WERI-Rb-1 (cell line): ENCODE measurements around the gene SLC7A6.

Experiments
- DNase-seq: peaks from one replicate; pipeline ENCODE4 v3.0.0-alpha.2; 2020
- H3K27ac ChIP-seq: fragments of 250-450 bp; sonication (Bioruptor Pico); 2 replicates; pipeline ENCODE4 v1.5.1; 2020; ENCODE audit warnings: mild to moderate bottlenecking, moderate library complexity
- H3K27me3 ChIP-seq: fragments of 250-450 bp; sonication (Bioruptor Pico); 2 replicates; pipeline ENCODE4 v1.5.1; 2021; ENCODE audit warnings: mild to moderate bottlenecking, low read depth, moderate library complexity; ENCODE audit not compliant: insufficient read depth, severe bottlenecking
- H3K36me3 ChIP-seq: fragments of 250-450 bp; sonication (Bioruptor Pico); 2 replicates; pipeline ENCODE4 v1.5.1; 2020; ENCODE audit warnings: mild to moderate bottlenecking, moderate library complexity
- H3K4me3 ChIP-seq: 2 replicates; pipeline ENCODE4 v1.5.1; 2011; ENCODE audit warnings: low read depth, mild to moderate bottlenecking, control low read depth, low read length
- H3K9me3 ChIP-seq: fragments of 250-450 bp; sonication (Bioruptor Pico); 2 replicates; pipeline ENCODE4 v1.5.1; 2021; ENCODE audit warnings: mild to moderate bottlenecking, moderate library complexity; ENCODE audit not compliant: severe bottlenecking
- TF ChIP-seq, protein P1 (sequence below): IDR thresholded peaks from 2 replicates; pipeline ENCODE4 v1.5.1; 2011; ENCODE audit warnings: low read depth, mild to moderate bottlenecking, control low read depth, inconsistent platforms, low read length

The SLC7A6 gene

DNA sequence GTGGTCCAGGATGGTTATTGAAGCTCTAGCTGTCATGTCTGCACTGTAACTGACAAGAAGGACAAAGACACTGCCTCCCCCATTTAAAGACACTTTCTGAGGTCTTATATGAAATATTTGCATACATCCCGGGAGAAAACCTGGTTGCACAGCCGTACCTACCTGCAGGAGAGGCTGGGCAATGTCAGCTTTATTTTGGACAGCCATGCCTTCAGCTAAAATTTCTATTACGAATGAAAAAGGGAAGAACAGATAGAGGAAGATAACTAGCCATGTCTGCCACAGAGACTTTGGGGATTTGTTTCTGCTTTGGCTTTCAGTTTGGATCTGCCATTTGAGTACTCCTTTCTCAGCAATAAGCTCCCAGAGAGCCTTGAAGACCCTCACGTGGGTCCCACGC, 19.0 kb downstream of the SLC7A6 start:
- DNase-seq, result no peak
- H3K4me3 ChIP-seq, result no peak overlapping the region
- no peak overlapping the region for H3K27ac ChIP-seq
- TF ChIP-seq, protein P1, sequence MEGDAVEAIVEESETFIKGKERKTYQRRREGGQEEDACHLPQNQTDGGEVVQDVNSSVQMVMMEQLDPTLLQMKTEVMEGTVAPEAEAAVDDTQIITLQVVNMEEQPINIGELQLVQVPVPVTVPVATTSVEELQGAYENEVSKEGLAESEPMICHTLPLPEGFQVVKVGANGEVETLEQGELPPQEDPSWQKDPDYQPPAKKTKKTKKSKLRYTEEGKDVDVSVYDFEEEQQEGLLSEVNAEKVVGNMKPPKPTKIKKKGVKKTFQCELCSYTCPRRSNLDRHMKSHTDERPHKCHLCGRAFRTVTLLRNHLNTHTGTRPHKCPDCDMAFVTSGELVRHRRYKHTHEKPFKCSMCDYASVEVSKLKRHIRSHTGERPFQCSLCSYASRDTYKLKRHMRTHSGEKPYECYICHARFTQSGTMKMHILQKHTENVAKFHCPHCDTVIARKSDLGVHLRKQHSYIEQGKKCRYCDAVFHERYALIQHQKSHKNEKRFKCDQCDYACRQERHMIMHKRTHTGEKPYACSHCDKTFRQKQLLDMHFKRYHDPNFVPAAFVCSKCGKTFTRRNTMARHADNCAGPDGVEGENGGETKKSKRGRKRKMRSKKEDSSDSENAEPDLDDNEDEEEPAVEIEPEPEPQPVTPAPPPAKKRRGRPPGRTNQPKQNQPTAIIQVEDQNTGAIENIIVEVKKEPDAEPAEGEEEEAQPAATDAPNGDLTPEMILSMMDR, result no peak
- no peaks in the 10 kb centered on the region for H3K27me3 ChIP-seq
- peaks cover 34% of the 10 kb centered on the region for H3K36me3 ChIP-seq
- H3K9me3 ChIP-seq, result no peaks in the 10 kb centered on the region

DNA sequence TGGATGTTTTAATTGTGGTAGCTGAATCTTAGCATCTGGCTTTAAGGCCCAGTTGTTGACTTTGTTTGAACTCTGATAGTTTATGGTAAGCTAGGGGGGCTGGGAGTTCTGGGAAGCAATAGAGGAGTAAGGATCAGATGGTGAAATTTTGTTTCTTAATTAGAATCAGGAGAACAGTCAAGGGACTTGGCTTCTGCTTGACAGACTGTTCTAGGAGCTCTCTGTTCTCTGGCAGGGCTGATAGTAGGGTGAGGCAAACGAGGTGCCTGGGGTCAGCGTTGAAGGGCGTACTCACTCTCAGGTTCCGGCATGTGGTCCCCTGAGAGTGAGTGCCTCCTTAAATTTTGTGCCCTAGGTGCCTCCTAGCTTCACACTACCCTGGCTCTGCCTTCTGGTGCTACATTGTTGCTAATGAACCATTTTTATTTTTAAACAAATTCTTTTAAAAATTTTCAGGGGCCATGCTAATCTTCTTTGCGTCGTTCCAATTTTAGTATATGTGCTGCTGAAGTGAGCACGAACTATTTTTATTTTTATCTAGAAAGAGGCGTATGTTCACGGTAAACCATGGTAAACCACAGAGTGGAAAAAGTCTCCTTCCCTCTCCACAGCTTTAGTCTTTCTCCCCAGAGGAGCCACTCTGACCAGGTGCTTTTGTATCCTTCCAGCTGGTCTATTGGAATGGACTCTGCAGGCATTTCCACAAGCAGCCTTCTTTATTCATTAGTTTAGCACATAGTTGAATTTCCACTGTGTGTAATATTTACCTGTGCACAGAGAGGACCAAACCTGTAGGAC, 19.7 kb downstream of the SLC7A6 start:
- TF ChIP-seq, protein P1, result no peak
- no peak for DNase-seq
- no peaks in the 10 kb centered on the region for H3K9me3 ChIP-seq
- no peak overlapping the region for H3K4me3 ChIP-seq
- H3K36me3 ChIP-seq, result peaks cover 36% of the 10 kb centered on the region
- H3K27ac ChIP-seq, result no peak overlapping the region
- H3K27me3 ChIP-seq, result no peaks in the 10 kb centered on the region

DNA sequence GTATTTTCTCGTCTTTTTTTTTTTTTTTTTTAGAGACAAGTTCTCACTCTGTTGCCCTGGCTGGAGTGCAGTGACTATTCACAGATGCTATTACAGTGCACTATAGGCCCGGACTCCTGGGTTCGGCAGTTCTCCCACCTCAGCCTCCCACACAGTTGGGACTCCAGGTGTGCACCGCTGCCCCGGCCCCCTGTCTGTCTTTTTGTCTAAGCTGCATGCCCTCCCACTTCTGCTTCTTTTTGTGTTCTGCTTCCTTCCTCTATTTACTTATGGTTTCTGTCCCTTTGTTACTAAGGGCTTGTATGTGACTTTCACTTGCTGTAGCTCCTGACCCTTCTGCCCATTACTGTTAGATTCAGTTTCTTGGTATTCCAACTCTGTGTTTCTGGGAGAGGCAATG, 20.5 kb downstream of the SLC7A6 start:
- Histone ChIP-seq H3K9me3 (no peaks in the 10 kb centered on the region), H3K4me3 (no peak overlapping the region), H3K27ac (no peak overlapping the region), H3K36me3 (peaks cover 27% of the 10 kb centered on the region), H3K27me3 (no peaks in the 10 kb centered on the region)
- TF ChIP-seq, protein P1, result no peak
- no peak for DNase-seq

DNA sequence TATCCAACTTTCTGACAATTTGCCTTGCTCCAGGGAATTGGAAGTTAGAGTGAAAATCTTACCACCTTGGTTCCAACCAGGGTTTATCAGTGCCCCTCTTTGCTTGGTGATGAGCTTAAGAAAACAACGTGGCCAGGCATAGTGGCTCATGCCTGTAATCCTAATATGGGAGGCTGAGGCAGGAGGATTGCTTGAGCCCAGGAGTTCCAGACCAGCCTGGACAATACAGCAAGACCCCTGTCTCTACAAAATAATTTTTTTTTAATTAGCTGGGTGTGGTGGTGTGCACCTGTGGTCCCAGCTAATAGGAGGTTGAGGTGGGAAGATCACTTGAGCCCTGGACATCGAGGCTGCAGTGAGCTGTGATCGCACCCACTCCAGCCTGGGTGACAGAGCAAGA, 21.4 kb downstream of the SLC7A6 start:
- no peak for DNase-seq
- TF ChIP-seq, protein P1, result no peak
- Histone ChIP-seq H3K36me3 (peaks cover 30% of the 10 kb centered on the region), H3K4me3 (no peak overlapping the region), H3K27me3 (no peaks in the 10 kb centered on the region), H3K9me3 (no peaks in the 10 kb centered on the region), H3K27ac (no peak overlapping the region)

DNA sequence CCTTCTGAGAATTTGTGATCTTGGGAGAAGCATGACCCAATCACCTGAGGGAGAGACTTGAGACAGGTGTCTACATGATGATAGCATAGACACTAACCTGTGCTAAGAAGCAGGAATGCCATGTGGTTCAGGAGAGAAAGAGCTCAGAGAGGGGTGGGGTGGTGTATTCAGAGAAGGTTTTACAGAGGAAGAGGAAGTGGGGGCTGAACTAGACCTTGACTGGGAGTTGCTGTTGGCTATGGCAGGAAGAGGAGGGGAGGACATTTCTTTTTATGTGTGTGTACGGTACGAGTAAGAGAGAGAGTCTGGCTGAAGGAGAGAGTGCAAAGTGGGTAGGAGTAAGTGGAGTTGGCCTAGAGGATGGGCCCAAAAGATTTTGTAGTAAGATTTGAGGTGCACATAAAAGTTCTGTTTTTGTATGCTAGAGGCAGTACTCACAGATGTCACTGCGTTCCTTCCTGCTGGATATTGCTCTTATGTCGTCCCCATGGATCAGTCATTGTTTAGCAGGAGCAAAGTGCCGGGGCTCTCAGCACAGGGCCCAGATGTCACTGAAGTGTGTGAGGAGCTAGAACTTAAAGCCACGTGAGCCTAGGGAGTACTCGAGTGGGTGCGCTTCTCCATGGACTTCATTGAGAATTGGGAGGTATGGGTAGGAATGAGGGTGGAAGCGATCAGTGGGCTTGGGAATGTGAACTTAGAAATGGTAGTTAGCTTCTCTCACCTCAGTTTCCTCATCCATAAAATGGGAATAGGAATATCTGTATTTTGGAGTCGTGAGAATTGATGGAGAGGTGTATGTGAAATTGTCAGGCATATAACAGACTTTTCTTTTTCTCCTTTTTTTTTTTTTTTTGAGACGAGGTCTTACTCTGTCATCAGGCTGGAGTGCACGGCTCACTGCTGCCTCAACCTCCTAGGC, 22.1 kb downstream of the SLC7A6 start:
- peaks cover 33% of the 10 kb centered on the region for H3K36me3 ChIP-seq
- no peaks in the 10 kb centered on the region for H3K27me3 ChIP-seq
- H3K4me3 ChIP-seq, result no peak overlapping the region
- H3K27ac ChIP-seq, result no peak overlapping the region
- DNase-seq, result no peak
- no peaks in the 10 kb centered on the region for H3K9me3 ChIP-seq
- TF ChIP-seq, protein P1, result no peak
